HG02840 (cell line): Measurements from ENCODE around the gene SORBS1.

ENCODE experiments used
- ATAC-seq: cut with Tn5 transposase; IDR thresholded peaks from one replicate; pipeline ENCODE4 v1.9.1; 2021; ENCODE audit warnings: mild to moderate bottlenecking, moderate library complexity, moderate number of reproducible peaks; ENCODE audit not compliant: unreplicated experiment, low FRiP score

The SORBS1 gene

DNA sequence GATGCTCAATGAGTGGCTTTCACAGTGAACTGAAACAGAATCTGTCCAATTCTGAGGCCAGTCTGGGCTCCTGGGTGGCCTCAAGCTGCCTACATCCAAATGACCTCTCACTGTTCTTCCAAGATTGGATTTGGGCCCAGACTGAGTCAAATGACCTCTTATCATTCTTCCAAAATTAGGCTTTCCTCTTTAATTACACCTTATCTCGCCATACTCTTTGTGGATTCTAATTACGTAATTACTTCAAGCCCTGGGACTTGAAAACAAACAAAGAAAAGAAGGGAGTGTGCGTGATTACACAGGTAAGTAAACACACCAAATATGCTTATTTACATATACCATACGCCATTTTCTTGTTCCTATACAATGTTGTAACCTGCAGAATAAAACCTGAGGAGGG, 18.8 kb downstream of the SORBS1 start:
- no peak for ATAC-seq

DNA sequence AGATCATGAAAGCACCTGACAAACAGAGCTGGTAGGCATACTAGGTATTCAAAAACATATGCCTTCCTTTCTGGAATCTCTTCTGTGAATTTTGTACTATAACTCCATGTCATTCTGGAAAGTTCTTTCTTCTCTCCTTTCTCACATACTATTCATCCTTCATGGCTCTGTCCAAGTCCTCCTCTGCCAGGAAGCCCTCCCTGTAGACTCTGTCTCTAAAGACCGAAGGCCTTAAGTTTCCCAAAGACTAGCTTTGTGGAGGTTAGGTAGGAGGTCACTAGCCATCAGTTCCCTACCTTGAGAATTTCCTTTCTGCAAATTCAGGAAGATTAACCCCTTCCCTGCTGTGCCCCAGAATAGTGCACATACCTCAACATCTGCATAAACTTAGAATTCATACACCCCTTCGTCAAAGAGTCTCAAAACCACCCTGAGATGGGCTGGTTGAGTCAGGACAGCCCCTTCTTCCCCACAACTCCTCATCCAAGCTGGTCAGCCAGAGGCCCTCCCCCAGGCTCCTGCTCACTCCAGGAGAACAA, 20.6 kb downstream of the SORBS1 start:
- ATAC-seq = no peak

DNA sequence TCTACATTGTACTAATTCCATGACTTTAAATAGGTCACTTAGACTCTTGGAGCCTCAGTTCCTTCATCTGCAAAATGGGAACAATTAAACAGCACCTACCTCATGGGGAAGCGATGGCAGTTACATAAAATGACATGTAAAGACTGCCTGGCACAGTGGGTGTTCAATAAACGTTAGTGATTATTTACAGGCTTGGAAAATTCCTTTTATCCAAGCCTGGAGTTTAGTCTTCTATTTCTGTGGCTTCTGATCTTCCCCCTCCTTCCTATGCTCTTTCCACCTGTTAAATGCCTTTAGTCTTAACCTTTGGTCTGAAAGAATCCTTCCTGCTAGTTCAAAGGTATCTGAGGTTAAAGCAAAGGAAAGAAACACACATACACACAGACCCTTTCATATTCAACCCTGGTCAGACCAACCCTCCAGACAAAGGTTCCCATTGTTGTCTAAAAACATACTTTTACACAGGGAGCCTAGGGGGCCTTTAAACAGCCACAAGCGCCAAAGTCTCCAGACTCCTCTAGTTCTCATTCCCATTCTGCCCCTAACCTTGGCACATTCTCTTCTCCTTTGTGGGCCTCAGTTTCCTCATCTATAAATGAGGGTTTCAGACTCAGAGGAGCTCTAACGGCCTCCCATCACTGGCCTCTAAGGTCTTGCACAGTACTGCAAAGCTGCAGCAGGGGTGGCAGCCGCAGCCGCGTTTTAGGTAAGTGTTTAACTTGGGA, 21.4 kb downstream of the SORBS1 start:
- no peak for ATAC-seq

DNA sequence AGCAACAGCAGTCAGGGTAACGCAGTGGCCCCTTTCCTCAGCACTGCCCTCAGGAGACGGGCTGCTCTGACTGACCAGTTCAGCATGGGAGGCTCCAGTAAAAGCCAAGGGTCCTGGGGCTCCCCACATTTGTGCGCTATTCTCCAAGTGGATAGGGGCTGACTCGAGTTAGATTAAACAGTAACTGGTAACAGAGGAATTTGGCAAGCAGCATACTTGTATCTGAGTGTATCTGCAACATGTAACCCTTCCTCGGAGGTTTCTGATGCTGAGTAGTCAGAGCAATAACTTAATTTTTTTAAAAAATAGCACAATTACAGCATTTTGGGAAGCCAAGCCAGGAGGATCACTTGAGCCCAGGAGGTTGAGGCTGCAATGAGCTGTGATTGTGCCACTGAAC, 22.8 kb downstream of the SORBS1 start:
- no peak for ATAC-seq

DNA sequence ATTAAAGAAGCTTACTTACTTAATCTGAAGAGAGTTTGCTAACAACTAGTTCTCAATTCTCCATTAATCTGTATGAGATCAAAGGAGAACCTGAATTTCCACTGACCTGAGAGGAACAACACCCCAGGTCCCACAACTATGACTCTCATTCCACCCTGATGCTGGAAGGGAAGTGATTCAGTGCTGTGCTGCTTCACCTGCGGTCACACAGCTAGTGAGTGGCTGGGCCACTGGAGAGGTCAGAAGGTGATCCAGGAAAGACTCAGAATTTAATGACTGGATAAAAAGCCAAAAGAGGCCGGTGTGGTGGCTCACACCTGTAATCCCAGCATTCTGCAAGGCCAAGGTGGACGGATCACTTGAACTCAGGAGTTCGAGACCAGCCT, 23.6 kb downstream of the SORBS1 start:
- ATAC-seq = no peak

DNA sequence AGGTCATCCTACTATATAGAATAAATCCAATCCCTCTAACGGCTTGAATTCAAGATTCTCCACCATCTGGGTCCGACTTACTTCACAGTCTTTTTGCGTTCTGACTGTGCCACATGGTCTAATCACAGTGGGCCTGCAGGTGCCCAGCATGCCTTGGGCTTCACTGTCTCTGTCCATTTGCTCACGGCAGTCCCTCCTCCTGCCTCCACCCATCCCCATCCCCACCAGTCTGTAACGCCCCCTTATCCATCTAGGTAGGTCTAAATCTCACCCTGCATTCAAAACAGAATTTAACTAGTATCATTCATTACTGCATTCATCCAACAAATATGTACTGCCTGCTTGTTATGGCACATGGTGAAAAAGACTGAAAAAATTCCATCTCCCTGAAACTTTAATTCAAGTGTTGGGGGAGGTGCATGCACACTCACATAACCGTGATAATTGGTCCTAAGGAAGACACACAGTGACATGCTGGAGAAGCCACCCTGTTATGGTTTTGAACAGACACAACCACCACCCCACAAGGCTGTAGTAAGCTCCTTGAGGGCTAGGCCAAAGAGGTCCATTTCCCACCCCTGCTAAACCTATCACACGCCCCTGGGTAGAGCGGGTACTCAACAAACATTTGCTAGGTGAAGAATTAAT, 24.2 kb downstream of the SORBS1 start:
- no peak for ATAC-seq

DNA sequence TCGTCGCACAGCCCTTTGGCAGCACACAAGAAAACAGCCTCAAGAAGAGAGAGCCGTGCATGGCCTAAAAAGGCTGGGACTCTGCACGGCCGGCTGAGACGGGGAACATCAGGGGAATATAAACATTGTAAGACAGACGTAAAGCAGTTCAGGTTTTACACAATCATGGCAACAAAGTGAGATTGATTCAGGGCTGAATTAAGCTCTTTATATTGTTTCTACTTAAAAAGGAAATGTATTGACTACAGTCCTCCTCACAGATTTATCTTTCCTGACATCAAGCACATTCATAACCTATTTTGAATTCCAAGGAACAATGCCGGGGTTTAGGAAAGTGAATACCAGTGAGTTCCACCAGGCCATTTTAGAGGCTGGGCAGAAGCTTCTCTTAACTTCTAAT, 25.2 kb downstream of the SORBS1 start:
- ATAC-seq = no peak

DNA sequence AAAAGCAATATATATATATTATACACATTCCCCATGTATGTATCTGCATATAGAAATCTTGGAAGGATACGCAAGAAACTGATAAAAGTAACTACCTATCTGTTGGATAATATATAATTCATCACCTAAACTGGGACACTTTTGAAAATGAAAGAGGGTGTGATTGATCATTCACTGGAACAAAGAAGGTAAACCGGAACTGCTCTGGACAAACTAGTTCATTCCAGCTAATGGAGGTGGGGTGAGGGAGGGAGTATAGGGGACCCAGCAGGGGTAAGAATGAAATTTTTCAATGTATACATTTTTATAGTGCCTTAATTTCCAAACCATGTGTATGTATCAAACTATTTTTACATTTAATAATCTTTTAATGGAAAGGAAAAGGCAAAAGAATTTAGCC, 25.6 kb downstream of the SORBS1 start:
- no peak for ATAC-seq

DNA sequence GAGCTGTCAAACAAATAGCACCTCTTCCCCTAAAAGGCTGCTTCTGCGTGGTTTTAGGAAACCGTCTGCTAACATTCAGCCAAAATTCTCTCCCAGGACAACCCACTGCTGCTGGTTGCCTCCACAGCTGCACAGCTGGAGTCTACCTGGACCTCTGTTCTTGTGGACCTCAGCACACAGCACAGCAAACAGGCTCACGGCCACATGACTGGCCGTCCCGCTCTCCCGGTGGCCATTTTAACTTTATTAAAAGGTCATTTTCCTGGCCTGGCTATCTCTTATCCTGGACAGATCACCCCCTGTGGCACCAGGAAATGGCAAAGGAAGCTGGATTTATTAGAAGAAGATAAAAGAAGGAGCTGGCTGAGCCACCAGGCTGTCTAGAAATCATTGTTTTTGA, 27.6 kb downstream of the SORBS1 start:
- no peak for ATAC-seq

DNA sequence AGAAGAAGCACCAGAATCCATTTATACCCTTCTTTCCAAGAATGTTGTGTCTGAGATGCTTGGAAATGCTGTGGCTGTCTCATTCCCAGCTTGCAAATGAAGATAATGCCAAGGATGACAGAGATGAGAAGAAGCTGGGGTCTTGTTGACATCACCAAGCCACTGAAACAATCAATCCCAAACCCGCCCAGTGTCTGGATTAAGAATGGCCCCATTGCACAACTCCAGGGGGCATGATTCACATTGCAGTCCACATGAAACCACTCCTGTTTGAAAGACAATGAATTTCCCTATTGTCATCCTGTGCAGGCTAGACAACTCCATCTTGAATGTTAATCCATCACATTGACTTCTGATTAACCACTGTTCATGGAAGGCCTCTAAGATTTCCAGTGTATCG, 28.6 kb downstream of the SORBS1 start:
- no peak for ATAC-seq

DNA sequence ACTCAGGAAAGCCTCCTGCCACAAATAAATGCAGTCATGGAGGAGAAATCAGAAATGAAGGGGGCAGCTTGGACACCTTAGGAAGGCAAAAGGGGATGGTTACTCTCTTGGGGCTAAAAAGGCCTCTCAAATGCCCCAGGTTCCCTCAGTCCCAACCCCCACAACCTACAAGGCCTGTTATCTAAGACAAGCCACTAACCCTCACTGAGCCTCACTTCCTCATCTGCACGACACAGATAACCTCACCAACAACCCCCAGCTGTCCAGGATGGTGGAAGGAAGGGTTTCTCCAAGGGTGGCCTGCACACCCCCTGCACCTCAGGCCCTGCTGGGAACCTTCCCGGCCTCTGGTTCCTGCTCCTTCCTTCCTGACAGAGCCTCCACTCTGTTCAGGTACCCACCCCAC, 29.2 kb downstream of the SORBS1 start:
- ATAC-seq = no peak

DNA sequence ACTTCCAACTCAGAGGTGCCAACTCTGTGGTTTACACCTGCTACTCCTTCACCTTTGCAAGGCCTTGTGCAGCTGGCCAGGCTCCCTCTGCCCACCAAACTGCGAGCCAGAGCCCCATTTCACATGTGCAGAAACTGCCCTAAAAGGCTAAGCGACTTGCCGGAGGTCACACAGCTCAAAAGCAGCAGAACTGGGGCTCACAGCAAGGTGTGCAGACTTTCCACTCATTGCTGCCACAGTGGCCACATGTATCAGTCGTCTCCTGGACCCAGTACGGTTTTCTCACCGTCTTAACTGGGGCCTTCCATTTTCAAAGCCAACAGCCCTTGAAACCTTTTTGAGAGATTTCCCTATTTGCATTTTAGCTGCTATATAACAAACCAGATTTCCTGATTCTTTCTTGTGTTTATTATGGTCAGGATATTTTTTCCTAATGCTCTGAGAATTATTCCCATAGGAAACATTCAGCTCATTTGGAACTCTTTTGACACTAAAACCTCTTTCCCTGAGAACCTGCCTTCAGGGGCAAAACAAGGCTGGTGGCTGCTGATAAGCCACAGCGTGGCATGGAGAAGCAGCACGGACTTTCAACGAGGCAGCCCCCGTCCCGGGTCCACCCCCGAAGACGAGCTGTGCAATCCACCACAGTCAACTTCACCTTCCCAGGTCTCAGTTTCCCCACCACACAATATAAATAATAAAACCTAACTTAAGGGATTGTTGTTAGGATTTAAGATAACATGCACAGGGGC, 29.9 kb downstream of the SORBS1 start:
- ATAC-seq = no peak

DNA sequence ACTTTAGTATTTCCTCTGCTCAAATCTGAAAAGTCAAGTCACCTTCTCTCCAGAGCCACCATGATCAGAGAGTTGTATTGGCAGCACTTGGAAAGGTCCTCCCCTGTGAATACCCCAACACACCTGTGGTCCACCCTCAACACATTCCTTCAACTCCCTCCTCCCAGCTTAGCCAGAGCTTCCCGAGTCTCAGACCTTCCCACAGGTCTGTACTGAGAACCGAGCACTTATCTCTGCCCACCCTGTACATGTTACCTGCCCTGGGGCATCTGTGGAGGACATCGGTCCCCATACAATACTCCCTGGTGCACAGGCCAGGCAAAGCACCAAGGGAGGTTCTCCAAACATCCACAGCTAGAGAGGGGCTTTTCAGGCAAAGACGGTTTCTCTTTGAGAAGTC, 30.6 kb downstream of the SORBS1 start:
- no peak for ATAC-seq

DNA sequence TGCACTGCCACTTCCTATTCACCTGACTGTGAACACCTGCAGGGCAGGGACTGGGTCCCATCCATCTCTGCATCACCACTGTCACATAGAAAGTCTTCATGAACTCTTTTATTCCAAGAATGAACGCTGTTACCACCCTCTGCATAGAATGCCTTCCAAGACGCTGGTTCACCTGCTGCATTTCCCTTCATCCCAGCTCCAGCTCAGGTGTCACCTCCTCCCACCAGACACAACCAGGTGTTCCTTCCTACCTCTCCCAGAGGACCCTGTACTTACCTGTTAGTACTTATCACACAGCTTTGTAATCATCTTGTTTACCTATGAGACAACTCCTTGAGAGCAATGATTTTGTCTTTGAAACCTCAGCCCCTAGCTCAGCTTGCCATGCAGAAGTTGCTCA, 31.1 kb downstream of the SORBS1 start:
- no peak for ATAC-seq

DNA sequence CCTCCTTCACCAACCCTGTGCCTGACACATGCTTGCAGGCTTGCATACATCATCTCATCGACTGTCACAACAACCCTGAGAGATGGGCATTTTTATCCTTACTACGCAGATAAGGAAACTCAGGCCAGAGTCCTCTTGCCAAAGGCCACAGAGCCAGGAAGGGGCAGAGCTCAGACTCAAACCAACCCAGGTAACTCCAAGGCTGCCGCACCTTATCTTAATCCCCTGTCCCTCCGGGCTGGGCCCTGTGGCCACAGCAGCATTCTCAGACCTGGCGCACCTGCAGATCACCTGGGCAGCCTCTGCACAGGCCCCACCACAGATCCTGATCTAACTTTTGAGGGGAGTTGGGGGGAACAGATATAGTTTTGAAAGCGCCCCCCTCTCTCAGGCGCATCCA, 35.1 kb downstream of the SORBS1 start:
- ATAC-seq = no peak

DNA sequence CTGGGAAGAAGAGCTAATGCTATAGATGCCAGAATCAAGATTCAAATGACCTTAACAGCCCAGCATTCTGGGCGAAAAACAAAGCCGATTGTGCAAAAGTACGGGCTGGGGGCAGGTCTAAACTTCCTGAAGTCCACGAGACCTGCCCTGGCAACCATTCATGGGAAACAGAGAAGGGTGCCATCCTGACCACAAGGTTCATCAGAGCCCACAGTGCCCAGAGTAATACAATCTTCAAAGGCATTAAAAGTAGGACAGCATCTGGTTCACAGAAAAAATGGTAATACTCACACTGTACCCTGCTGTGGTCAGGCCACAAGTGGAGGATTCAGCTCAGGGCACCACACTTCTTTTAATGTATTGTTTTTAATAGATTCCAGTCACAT, 36.1 kb downstream of the SORBS1 start:
- no peak for ATAC-seq

DNA sequence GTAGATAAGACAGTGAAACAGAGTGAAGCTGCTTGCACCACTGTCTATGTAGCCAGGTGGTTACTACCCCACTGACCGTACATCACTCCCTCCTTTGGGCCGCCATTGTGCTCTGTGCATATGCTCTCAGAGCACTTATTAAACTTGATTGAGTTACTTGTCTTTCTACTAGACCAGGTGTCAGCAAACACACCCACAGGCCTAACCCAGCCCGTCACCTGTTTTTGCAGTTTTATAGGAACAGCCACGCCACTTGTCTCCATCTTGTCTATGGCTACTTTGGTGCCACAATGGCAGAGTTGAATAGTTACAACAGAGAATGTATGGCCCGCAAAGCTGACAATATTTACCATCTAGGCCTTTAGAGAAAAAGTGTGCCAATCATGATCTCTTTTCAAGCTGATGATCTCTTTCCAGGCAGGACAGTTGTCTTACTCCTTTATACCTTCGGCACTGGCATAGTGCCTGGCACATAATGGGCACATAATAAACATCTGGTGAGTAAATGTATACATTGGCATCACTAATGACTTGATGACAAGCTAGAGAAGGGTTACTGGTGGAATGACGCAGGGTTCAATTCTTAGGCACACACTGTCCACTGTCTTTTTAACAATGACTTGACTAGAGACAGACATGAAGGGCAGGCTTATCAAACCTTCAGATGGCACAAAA, 36.7 kb downstream of the SORBS1 start:
- ATAC-seq = no peak

DNA sequence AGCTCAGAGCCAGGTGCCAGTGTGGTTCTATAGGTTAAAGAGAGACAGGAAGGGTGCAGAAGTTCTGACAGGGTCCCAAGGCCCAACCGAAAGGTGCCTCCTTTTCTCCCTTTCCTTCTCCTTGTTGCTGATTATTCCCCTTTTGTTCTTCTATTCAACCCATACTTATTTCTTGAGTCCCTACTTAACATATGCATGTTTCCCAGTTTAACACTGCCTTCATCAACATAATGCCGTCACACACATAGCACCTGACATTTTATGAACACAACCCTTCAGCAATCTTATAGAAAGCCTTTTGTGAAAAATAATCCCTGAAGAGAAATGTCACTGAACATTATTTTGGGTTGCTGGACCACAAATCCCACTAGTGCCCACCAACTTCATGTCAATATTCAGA, 39.1 kb downstream of the SORBS1 start:
- ATAC-seq = no peak

DNA sequence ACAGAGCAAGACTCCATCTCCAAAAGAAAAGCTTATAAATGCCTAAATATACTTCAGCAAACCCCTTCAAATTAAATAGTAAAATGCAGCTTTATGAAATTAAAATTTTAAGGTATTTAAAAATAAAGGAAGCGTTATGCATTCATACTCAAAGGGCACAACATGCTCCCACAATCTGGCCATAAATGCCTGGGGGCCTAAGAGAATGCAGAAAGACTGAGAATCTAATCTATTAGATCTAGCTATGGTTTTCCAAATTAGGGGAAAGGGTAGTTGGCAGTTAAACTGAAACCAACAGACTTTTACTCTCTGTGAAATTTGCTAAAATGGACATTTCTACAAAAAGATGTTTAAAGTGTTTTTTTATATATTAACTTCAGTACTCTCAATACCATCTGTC, 40.6 kb downstream of the SORBS1 start:
- no peak for ATAC-seq

DNA sequence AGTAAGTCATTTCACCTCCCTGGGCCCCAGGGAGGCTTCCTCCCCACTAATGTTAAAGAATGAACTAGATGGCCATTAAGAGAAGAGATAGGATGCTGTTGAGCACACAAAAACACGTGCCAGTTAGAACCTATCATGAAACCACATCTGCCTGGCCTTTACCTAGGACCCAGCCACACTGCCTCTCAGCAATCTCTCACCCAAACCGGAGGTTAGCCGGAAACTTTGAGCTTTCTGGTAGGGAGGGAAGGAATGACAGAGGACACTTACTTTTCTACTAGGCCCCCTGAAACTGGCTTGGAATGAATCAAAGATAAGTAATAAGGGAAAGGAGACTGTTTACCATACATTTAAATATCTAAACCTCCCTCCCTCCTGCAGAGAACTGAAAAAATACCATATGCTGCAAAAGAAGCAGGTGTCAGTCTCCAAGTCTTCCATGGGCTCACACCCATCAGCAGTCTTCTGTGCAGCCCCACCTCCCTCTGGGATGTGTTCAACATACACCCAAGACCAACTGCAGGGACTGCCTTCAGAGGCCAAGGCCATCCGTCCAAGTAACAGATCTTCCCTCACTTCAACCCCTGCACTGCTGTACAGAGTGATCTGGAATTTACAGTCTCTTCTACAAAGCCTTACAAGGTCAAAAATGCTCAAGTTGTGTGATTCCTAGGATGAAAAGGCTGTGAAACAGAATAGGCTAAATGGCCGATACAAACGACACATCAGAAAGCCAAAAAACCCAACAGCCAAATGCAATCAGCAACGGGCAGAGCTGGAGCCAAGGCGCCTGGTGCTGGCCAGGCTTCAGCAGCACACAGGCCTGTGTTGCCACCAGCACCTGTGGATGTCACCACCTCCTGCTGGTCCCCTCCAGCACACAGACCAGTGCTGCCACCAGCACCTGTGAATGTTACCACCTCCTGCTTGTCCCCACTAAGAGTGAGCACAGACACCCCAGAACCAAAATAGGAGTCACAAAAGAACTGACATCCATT, 42.4 kb downstream of the SORBS1 start:
- ATAC-seq = no peak
